Iris pigment epithelial cell (primary cell): ENCODE data around the gene FAM227B.
"Not testable (repeated sequence)": the region's sequence is repeated elsewhere in the genome, so short reads cannot be mapped to it uniquely, and the experiment has no call there.

Source experiments
- DNase-seq: peaks from one replicate; pipeline ENCODE4 v3.0.0-alpha.2; 2011; ENCODE audit warnings: low read depth

The FAM227B gene

GRCh38 chr15:49370782-49371181, 249.8 kb downstream of the FAM227B start:
- peak; percentile 47 for DNase-seq

GRCh38 chr15:49366496-49366895, 254.1 kb downstream of the FAM227B start:
- no peak for DNase-seq

DNA sequence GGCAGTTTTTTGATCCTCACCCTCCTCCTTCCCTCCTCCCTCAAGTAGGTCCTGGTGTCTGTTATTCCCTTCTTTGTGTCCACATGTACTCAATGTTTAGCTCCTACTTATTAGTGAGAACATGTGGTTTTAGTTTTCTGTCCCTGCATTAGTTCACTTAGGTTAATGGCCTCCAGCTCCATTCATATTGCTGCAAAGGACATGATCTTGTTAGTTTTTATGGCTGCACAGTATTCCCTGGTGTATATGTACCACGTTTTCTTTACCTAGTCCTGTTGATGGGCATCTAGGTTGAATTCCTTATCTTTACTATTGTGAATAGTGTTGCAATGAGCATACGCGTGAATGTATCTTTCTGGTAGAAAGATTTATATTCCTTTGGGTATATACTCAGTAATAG, 259.2 kb downstream of the FAM227B start:
- DNase-seq: no peak

GRCh38 chr15:49354439-49354838, 266.2 kb downstream of the FAM227B start:
- DNase-seq: not testable (repeated sequence)

GRCh38 chr15:49343546-49343945, 277.1 kb downstream of the FAM227B start:
- DNase-seq: no peak

DNA sequence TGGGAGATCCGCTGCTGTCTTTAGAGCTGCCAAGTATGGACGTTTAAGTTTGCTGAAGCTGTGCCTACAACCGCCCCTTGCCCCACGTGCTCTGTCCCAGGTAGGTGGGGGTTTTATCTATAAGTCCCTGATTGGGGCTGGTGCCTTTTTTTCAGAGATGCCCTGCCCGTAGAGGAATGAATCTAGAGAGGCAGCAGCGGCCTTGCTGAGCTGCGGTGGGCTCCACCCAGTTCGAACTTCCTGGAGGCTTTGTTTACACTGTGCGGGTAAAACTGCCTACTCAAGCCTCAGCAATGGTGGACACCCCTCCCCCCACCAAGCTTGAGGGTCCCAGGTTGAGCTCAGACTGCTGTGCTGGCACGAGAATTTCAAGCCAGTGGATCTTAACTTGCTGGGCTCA, 281.0 kb downstream of the FAM227B start:
- DNase-seq: no peak

GRCh38 chr15:49331951-49332350, 288.7 kb downstream of the FAM227B start:
- peak; percentile 19 for DNase-seq

DNA sequence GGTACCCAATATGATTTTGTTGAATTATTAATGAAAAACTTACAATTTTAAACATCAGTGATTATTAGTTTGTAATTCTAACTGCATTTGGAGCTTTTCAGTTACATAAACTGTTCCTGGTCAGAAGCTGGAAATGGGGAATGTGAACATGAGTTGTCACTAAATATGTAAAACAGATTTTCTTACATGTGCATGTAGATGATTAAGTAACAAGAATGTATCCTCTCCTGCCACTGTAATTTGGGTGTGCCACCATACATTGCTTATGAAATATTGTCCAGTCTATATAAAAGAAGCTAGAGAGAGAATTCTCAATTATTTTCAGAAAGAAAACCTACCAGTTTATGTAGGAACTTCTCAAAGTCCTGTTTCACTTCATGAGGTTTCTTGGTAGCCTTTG, 289.2 kb downstream of the FAM227B start:
- DNase-seq: no peak

DNA sequence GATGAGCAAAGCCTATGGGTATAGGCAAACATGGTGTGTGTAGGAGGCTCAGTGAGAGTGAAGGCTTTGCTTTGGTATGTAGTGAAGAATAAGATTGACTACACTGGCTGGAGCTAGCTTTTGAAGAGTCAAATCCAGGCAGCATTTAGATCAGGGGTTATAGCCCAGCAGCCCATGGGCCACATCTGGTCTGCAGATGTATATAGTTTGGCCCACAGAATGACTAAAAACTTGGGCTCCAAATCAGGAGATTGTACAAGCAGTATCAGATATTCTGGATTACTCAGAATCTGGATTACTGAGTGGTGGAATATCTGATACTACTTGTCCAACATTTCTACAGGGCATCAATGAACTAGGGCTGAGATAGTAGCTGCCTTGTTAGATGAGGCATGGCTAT, 290.5 kb downstream of the FAM227B start:
- DNase-seq: no peak

DNA sequence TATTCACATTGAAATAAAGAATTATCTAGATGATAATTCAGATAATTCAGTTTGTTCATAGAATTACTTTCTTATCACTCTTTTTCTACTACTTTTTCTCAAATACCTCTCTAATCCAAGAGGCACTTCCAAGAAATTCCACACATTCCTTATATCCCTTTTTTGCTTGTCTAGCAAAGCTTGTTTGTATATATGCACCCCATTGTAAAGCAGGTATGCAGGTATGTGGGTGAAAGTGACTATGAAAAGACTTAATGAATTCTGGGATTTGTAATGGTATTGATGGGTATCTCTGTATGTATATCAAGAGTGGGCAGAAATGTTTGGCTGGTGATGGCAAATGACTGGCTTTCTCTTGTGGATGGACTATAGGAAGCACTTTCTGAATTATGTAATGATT, 291.7 kb downstream of the FAM227B start:
- DNase-seq: no peak

DNA sequence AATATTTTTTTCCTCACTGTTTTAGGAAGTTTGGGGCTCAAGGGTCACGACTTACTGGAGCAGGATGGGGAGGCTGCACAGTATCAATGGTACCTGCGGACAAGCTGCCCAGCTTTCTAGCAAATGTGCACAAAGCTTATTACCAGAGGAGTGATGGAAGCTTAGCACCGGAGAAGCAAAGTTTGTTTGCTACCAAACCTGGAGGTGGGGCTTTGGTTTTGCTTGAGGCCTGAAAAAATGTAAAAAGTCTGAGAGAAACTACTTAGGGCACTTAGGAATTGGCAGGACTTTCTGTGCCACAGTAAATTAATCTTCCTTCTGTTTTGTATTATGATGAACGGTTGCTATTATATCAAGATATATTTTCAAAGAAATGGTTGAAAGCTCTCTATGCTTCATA, 292.7 kb downstream of the FAM227B start:
- DNase-seq: no peak

- DNase-seq: no peak
Observed at GRCh38 chr15:49323207-49323606, 297.4 kb downstream of the FAM227B start.

DNA sequence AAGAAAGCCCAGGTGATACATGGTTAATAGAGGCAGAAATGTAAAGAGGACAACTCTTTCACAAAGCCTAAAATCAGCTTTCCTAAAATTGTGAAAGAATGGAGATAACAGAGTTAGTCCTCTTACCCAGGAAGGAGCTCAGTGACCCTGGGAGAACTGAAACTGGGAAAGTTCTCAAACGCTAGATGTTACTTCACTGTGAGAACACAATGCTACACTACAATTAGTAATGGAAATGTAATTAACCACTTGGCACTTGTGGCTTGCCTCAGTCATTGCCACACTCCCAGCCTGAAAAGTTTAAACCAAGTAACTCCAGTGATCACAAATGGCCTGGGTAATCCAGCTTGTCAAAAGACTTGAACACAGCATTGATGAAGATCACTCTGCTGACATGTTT, 300.3 kb downstream of the FAM227B start:
- DNase-seq: no peak

- DNase-seq: no peak
Observed at GRCh38 chr15:49315391-49315823, 305.2 kb downstream of the FAM227B start.

GRCh38 chr15:49314716-49315115, 305.9 kb downstream of the FAM227B start:
- no peak for DNase-seq

DNA sequence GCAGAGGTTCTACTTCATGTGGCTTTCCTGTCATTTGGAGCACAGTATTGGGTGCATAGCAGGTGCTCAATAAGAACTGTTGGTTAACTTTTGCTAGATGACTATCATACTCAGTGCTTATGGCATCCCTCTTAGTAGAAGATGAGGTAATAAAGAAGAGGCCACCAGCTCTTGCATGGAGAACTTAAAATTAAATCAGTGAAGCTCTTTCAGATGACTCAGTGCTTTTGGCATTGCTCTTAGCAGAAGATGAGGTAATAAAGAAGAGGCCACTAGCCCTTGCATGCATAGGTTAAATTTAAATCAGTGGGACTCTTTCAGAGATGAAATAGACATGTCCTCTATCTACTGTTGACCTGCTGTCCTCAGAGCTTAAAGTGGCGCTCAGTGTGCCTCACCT, 307.0 kb downstream of the FAM227B start:
- peak; percentile 92 for DNase-seq

DNA sequence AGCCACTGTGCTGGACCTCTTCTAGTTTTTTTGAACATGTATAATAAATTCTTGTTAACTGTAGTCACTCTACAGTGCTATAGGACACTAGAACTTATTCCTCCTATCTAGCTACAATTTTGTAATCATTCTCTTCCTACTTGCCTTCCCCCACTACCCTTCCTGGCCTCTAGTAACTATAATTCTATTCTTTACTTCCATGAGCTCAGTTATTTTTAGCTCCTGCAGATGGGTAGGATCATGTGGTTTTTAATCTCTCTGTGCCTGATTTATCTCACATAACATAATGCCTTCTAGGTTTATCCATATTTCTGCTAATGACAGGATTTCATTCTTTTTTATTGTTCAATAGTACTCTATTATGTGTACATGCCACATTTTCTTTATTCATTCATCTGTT, 310.7 kb downstream of the FAM227B start:
- no peak for DNase-seq

GRCh38 chr15:49308686-49309085, 311.9 kb downstream of the FAM227B start:
- DNase-seq: no peak

DNA sequence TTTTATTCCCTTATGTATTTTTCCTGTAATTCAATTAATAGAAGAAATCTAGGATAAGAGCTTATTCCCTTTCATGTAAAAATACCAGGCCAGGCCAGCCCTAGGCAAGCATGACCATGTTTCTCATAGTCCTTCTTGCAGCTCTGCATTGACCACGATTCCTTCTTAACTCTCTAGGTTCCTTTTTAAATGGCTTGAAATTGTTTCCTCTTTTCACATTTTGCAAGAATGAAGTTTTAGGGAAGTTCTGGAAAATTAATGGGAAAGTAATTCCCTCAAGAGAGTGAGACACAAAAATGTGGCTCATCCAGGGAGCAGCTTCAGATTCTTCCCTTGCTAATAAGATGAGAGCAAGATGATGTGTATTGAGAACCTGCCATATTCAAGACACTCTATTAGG, 314.1 kb downstream of the FAM227B start:
- no peak for DNase-seq

DNA sequence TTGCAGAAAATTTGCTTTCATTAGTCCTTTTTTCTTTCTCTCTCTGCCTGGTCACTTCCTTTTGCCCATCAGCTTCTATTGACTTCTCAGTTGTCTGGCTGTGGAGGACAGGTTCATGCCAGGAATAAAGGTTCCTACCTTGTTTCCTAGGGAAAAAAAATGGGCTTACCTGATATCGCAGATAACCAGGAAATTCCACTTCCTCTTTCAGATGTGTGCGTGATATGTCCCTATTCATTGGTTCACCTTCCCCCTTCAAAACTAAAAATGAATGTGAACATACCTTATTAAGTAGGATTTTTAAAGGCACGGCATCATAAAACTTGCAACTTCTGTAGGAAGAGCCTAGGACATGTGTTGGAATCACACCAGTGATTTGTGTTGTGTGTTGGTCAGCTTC, 317.6 kb downstream of the FAM227B start:
- DNase-seq: no peak

DNA sequence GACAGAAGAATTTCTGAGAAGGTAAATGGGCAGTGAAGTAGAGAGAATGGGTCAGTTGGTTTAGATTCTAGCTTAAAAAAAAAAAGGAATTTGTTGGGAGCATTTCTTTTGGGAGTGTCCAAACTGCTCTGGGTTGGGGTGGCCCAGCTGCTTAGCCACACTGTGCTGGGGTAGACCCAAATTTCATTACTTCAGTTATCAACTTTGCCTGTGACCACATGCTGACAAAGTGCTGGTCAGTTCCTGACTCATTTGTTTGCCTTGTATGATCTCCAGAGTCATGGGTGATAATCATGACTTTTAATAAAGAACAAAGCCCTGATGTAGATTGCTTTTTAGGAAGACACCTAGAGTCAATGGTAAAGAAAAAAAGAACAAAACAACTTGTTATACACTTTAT, 319.1 kb downstream of the FAM227B start:
- DNase-seq: peak; percentile 31

DNA sequence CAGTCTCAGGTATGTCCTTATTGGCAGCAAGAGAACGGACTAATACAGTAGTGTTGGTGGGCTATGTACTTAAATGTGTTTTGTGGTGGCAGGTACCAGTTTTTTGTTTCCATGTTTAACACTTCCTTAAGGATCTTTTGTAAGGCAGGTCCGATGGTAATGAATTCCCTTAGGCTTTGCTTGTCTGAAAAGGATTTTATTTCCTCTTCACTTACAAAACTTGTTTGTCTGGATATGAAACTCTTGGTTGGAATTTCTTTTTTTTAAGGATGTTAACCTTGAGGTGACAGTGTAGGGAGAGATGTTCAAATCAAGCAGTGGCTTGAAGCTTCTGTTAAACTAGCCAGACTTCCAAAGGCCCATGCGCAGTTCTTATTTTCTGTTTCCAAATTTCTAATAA, 319.8 kb downstream of the FAM227B start:
- DNase-seq: no peak

DNA sequence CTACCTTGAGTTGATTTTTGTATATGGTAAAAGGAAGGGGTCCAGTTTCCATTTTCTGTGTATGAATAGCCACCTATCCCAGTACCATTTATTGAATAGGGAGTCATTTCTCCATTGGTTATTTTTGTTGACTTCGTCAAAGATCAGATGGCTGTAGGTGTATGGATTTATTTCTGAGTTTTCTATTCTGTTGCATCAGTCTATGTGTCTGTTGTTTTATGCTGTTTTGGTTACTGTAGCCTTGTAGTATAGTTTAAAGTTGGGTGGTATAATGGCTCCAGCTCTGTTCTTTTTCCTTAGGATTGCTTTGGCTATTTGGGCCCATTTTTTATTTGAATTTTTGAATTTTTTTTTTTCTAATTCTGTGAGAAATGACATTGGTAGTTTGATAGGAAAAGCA, 323.0 kb downstream of the FAM227B start:
- no peak for DNase-seq

- DNase-seq: no peak
Observed at GRCh38 chr15:49296258-49296657, 324.4 kb downstream of the FAM227B start.

- DNase-seq: no peak
Observed at GRCh38 chr15:49293941-49294340, 326.7 kb downstream of the FAM227B start.
